ENCODE measurements around the gene STK10.

STK10 gene

GRCh38 chr5:172093559-172093958, 94.5 kb downstream of the STK10 start:
- ChIA-PET CTCF (interaction anchor here (1.0 to 3.1 kb wide), 3 partner anchors 12 to 95 kb away, joined by 3 to 20 read pairs (median 3); partner anchors contain the start of gene STK10), POLR2A (no interaction called here)
- no peak for TF ChIP-seq CTCF (IDR thresholded peaks at IDR 0.05; ENCODE audit: insufficient read depth, low read length, missing control alignments)
- H3K4me3 ChIP-seq (ENCODE audit: low read depth, low read length), result no peak overlapping the region
- no peak for DNase-seq (ENCODE audit: low read depth, low spot score)

- CTCF ChIA-PET, result interaction anchor here (1.0 to 3.1 kb wide), 3 partner anchors 14 to 97 kb away, joined by 3 to 20 read pairs (median 3); partner anchors contain the start of gene STK10
These were observed 95.9 kb downstream of the STK10 start for GRCh38 chr5:172091956-172092732.

GRCh38 chr5:172090976-172091547, 97.0 kb downstream of the STK10 start:
- no peak for TF ChIP-seq CTCF (IDR thresholded peaks at IDR 0.05; ENCODE audit: insufficient read depth, low read length, missing control alignments)
- DNase-seq (ENCODE audit: low read depth, low spot score), result no peak
- ChIA-PET POLR2A (no interaction called here), CTCF (interaction anchor here (1.5 to 3.1 kb wide), 2 partner anchors 20 to 98 kb away, joined by 4 to 20 read pairs; partner anchors contain the start of gene STK10)
- no peak overlapping the region for H3K4me3 ChIP-seq (ENCODE audit: low read depth, low read length)

More at GRCh38 chr5:172091956-172092732, 95.9 kb downstream of the STK10 start:
- no peak for DNase-seq (ENCODE audit: low read depth, low spot score)
- TF ChIP-seq CTCF (IDR thresholded peaks at IDR 0.05; ENCODE audit: insufficient read depth, low read length, missing control alignments), result no peak
- POLR2A ChIA-PET, result no interaction called here
- no peak overlapping the region for H3K4me3 ChIP-seq (ENCODE audit: low read depth, low read length)

- no peak for DNase-seq (ENCODE audit: low read depth, low spot score)
- CTCF ChIA-PET, result interaction anchor here (1.0 to 1.4 kb wide), 3 partner anchors 8 to 99 kb away, joined by 3 to 4 read pairs (median 3); partner anchors contain the start of gene STK10
- POLR2A ChIA-PET, result no interaction called here
These were observed 98.5 kb downstream of the STK10 start for GRCh38 chr5:172089298-172090117.

GRCh38 chr5:172088801-172089200, 99.2 kb downstream of the STK10 start:
- H3K4me3 ChIP-seq (ENCODE audit: low read depth, low read length), result no peak overlapping the region
- DNase-seq (ENCODE audit: low read depth, low spot score), result no peak
- no peak for TF ChIP-seq CTCF (IDR thresholded peaks at IDR 0.05; ENCODE audit: insufficient read depth, low read length, missing control alignments)
- ChIA-PET CTCF (interaction anchor here (1.0 to 1.4 kb wide), 4 partner anchors 9 to 100 kb away, joined by 3 to 4 read pairs (median 4); partner anchors contain the start of gene STK10), POLR2A (no interaction called here)

More at GRCh38 chr5:172089298-172090117, 98.5 kb downstream of the STK10 start:
- no peak for TF ChIP-seq CTCF (IDR thresholded peaks at IDR 0.05; ENCODE audit: insufficient read depth, low read length, missing control alignments)
- no peak overlapping the region for H3K4me3 ChIP-seq (ENCODE audit: low read depth, low read length)

Measured in AG04449 (cell line).